GM23338 (cell line): ENCODE measurements around the gene ESPN. TPM values are rescaled to one million over a fixed set of nuclear protein-coding genes. Genes with fewer than 3 reads are reported as not detected.

Experiments used
- ATAC-seq: fragments of 200-7000 bp; cut with Tn5 transposase; 3 replicates; pipeline ENCODE4 v1.9.1; 2020
- DNase-seq: peaks from one replicate; pipeline ENCODE4 v3.0.0-alpha.2; 2015; ENCODE audit warnings: low spot score
- H2AFZ ChIP-seq: fragments of 200-600 bp; sonication (generic); 2 replicates; pipeline ENCODE4 v1.8.0; 2016; ENCODE audit warnings: antibody characterized with exemption, mild to moderate bottlenecking, moderate library complexity
- H3F3A ChIP-seq: fragments of 200-600 bp; sonication (generic); replicated peaks from 2 replicates; pipeline ENCODE4 v1.8.0; 2017; ENCODE audit warnings: antibody characterized with exemption, mixed run types, low read depth
- H3K27ac ChIP-seq: fragments of 200-600 bp; sonication (generic); 2 replicates; pipeline ENCODE4 v1.6.1; 2016; ENCODE audit warnings: low read depth
- H3K27me3 ChIP-seq: fragments of 200-600 bp; sonication (generic); 2 replicates; pipeline ENCODE4 v1.8.0; 2016; ENCODE audit warnings: mild to moderate bottlenecking, mixed run types, moderate library complexity; ENCODE audit not compliant: insufficient read depth
- H3K36me3 ChIP-seq: fragments of 200-600 bp; sonication (generic); 2 replicates; pipeline ENCODE4 v1.8.0; 2016; ENCODE audit warnings: mild to moderate bottlenecking; ENCODE audit not compliant: insufficient read depth
- H3K4me1 ChIP-seq: fragments of 200-600 bp; sonication (generic); 2 replicates; pipeline ENCODE4 v1.8.0; 2016; ENCODE audit warnings: mild to moderate bottlenecking, moderate library complexity; ENCODE audit not compliant: insufficient read depth
- H3K4me2 ChIP-seq: fragments of 200-600 bp; sonication (generic); 2 replicates; pipeline ENCODE4 v1.7.1; 2017; ENCODE audit warnings: mixed run types
- H3K4me3 ChIP-seq: fragments of 200-600 bp; sonication (generic); 2 replicates; pipeline ENCODE4 v1.6.1; 2016; ENCODE audit warnings: mixed run types
- H3K79me2 ChIP-seq: fragments of 200-600 bp; sonication (generic); replicated peaks from 2 replicates; pipeline ENCODE4 v1.8.0; 2017; ENCODE audit warnings: mild to moderate bottlenecking; ENCODE audit not compliant: insufficient read depth
- H3K9me2 ChIP-seq: fragments of 200-600 bp; sonication (generic); 2 replicates; pipeline ENCODE4 v1.8.0; 2017; ENCODE audit not compliant: insufficient read depth
- H4K20me1 ChIP-seq: fragments of 200-600 bp; sonication (generic); replicated peaks from 2 replicates; pipeline ENCODE4 v1.8.0; 2017; ENCODE audit warnings: mild to moderate bottlenecking; ENCODE audit not compliant: insufficient read depth
- H3K27ac Mint-ChIP-seq: 2 replicates; pipeline ENCODE4 v1.8.0; 2020; ENCODE audit warnings: inconsistent platforms, mild to moderate bottlenecking, moderate library complexity, mixed read lengths
- H3K27me3 Mint-ChIP-seq: 3 replicates; pipeline ENCODE4 v1.8.0; 2022; ENCODE audit warnings: low read depth, mild to moderate bottlenecking, moderate library complexity, mixed read lengths, inconsistent platforms; ENCODE audit not compliant: insufficient read depth, poor library complexity
- H3K36me3 Mint-ChIP-seq: 3 replicates; pipeline ENCODE4 v1.8.0; 2021; ENCODE audit warnings: low read depth, mild to moderate bottlenecking, inconsistent platforms, moderate library complexity, mixed read lengths
- H3K4me1 Mint-ChIP-seq: 3 replicates; pipeline ENCODE4 v1.8.0; 2020; ENCODE audit warnings: mild to moderate bottlenecking, inconsistent platforms, mixed read lengths
- H3K4me3 Mint-ChIP-seq: 3 replicates; pipeline ENCODE4 v1.8.0; 2021; ENCODE audit warnings: moderate library complexity, mild to moderate bottlenecking, inconsistent platforms, mixed read lengths
- H3K9me3 Mint-ChIP-seq: 3 replicates; pipeline ENCODE4 v1.8.0; 2020; ENCODE audit warnings: moderate library complexity, mild to moderate bottlenecking, inconsistent platforms, mixed read lengths
- EZH2 ChIP-seq: fragments of 200-600 bp; sonication (generic); IDR thresholded peaks from one replicate; pipeline ENCODE4 v1.8.0; 2017; ENCODE audit warnings: antibody characterized with exemption, mild to moderate bottlenecking, low read depth; ENCODE audit not compliant: unreplicated experiment
- EZH2phosphoT487 ChIP-seq: fragments of 200-600 bp; sonication (generic); IDR thresholded peaks from one replicate; pipeline ENCODE4 v1.8.1; 2018; ENCODE audit warnings: antibody characterized with exemption; ENCODE audit not compliant: unreplicated experiment
- JUNB ChIP-seq: IDR thresholded peaks from one replicate; pipeline ENCODE4 v1.6.1; 2016; ENCODE audit warnings: antibody characterized with exemption; ENCODE audit not compliant: unreplicated experiment
- NANOG ChIP-seq: IDR thresholded peaks from 2 replicates; pipeline ENCODE4 v1.6.1; 2016; ENCODE audit warnings: antibody characterized with exemption, borderline replicate concordance
- POLR2AphosphoS5 ChIP-seq: IDR thresholded peaks from 2 replicates; pipeline ENCODE4 v1.6.1; 2016; ENCODE audit warnings: antibody characterized with exemption, low read depth
- STAT1 ChIP-seq: IDR thresholded peaks from one replicate; pipeline ENCODE4 v1.6.1; 2016; ENCODE audit warnings: antibody characterized with exemption; ENCODE audit not compliant: unreplicated experiment
- ZNF114 ChIP-seq: fragments of 250-450 bp; sonication (Bioruptor Pico); IDR thresholded peaks from 2 replicates; pipeline ENCODE4 v1.5.0; 2020; ENCODE audit warnings: mild to moderate bottlenecking, moderate library complexity
- ZNF331 ChIP-seq: fragments of 250-450 bp; sonication (Bioruptor Pico); IDR thresholded peaks from 2 replicates; pipeline ENCODE4 v1.5.0; 2020; ENCODE audit warnings: low read depth, mild to moderate bottlenecking, moderate library complexity
- polyA plus RNA-seq: library from polyadenylated mRNA; unstranded; fragments of >200 nt; fragmentation: Nextera tagmentation; extraction: Ambion mirVana; gene quantifications from 2 replicates; pipeline ENCODE4 v1.2.1, GENCODE V29; 2016
- total RNA-seq: library from RNA; depleted of rRNA; stranded (reverse); fragments of >200 nt; shearing (Covaris generic); gene quantifications from 2 replicates; pipeline ENCODE4 v1.2.3, GENCODE V29; 2014
- TF ChIP-seq, protein P1 (sequence below): IDR thresholded peaks from one replicate; pipeline ENCODE4 v1.6.1; 2018; ENCODE audit warnings: antibody characterized with exemption; ENCODE audit not compliant: unreplicated experiment
- TF ChIP-seq, protein P2 (sequence below): fragments of 250-450 bp; sonication (Bioruptor Pico); IDR thresholded peaks from 2 replicates; pipeline ENCODE4 v1.5.0; 2020; ENCODE audit warnings: mild to moderate bottlenecking, moderate library complexity

The ESPN gene
- total and polyA plus RNA-seq, 2 experiments from 2014 or later, result 12.2 to 13.6 TPM

- Histone ChIP-seq H3K4me2 (no peak overlapping the region), H3K27ac (no peak overlapping the region), H2AFZ (no peak overlapping the region), H3K27me3 (no peaks in the 10 kb centered on the region), H3K4me3 (no peak overlapping the region), H4K20me1 (no peaks in the 10 kb centered on the region), H3F3A (no peaks in the 10 kb centered on the region), H3K79me2 (no peaks in the 10 kb centered on the region), H3K9me2 (no peaks in the 10 kb centered on the region), H3K36me3 (no peaks in the 10 kb centered on the region), H3K4me1 (no peaks in the 10 kb centered on the region)
- Mint-ChIP-seq H3K27ac (no peak overlapping the region), H3K4me3 (no peak overlapping the region), H3K36me3 (no peaks in the 10 kb centered on the region), H3K9me3 (no peaks in the 10 kb centered on the region), H3K4me1 (0 out of 3 replicates have a peak, but pooled peaks cover 3% of the 10 kb centered on the region), H3K27me3 (peaks cover 4% of the 10 kb centered on the region)
- no peak for DNase-seq
- peak; percentile 11; the same call in 2 of the 3 replicates for ATAC-seq
- TF ChIP-seq NANOG, result no peak
- TF ChIP-seq JUNB, result no peak
- no peak for TF ChIP-seq STAT1
- TF ChIP-seq EZH2phosphoT487, result no peak
- TF ChIP-seq, protein P1, sequence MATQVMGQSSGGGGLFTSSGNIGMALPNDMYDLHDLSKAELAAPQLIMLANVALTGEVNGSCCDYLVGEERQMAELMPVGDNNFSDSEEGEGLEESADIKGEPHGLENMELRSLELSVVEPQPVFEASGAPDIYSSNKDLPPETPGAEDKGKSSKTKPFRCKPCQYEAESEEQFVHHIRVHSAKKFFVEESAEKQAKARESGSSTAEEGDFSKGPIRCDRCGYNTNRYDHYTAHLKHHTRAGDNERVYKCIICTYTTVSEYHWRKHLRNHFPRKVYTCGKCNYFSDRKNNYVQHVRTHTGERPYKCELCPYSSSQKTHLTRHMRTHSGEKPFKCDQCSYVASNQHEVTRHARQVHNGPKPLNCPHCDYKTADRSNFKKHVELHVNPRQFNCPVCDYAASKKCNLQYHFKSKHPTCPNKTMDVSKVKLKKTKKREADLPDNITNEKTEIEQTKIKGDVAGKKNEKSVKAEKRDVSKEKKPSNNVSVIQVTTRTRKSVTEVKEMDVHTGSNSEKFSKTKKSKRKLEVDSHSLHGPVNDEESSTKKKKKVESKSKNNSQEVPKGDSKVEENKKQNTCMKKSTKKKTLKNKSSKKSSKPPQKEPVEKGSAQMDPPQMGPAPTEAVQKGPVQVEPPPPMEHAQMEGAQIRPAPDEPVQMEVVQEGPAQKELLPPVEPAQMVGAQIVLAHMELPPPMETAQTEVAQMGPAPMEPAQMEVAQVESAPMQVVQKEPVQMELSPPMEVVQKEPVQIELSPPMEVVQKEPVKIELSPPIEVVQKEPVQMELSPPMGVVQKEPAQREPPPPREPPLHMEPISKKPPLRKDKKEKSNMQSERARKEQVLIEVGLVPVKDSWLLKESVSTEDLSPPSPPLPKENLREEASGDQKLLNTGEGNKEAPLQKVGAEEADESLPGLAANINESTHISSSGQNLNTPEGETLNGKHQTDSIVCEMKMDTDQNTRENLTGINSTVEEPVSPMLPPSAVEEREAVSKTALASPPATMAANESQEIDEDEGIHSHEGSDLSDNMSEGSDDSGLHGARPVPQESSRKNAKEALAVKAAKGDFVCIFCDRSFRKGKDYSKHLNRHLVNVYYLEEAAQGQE, result no peak
- TF ChIP-seq ZNF331 (CRISPR knock-in tag), result no peak
- no peak for TF ChIP-seq ZNF114
- no peak for TF ChIP-seq EZH2
- TF ChIP-seq POLR2AphosphoS5, result no peak
- TF ChIP-seq, protein P2, sequence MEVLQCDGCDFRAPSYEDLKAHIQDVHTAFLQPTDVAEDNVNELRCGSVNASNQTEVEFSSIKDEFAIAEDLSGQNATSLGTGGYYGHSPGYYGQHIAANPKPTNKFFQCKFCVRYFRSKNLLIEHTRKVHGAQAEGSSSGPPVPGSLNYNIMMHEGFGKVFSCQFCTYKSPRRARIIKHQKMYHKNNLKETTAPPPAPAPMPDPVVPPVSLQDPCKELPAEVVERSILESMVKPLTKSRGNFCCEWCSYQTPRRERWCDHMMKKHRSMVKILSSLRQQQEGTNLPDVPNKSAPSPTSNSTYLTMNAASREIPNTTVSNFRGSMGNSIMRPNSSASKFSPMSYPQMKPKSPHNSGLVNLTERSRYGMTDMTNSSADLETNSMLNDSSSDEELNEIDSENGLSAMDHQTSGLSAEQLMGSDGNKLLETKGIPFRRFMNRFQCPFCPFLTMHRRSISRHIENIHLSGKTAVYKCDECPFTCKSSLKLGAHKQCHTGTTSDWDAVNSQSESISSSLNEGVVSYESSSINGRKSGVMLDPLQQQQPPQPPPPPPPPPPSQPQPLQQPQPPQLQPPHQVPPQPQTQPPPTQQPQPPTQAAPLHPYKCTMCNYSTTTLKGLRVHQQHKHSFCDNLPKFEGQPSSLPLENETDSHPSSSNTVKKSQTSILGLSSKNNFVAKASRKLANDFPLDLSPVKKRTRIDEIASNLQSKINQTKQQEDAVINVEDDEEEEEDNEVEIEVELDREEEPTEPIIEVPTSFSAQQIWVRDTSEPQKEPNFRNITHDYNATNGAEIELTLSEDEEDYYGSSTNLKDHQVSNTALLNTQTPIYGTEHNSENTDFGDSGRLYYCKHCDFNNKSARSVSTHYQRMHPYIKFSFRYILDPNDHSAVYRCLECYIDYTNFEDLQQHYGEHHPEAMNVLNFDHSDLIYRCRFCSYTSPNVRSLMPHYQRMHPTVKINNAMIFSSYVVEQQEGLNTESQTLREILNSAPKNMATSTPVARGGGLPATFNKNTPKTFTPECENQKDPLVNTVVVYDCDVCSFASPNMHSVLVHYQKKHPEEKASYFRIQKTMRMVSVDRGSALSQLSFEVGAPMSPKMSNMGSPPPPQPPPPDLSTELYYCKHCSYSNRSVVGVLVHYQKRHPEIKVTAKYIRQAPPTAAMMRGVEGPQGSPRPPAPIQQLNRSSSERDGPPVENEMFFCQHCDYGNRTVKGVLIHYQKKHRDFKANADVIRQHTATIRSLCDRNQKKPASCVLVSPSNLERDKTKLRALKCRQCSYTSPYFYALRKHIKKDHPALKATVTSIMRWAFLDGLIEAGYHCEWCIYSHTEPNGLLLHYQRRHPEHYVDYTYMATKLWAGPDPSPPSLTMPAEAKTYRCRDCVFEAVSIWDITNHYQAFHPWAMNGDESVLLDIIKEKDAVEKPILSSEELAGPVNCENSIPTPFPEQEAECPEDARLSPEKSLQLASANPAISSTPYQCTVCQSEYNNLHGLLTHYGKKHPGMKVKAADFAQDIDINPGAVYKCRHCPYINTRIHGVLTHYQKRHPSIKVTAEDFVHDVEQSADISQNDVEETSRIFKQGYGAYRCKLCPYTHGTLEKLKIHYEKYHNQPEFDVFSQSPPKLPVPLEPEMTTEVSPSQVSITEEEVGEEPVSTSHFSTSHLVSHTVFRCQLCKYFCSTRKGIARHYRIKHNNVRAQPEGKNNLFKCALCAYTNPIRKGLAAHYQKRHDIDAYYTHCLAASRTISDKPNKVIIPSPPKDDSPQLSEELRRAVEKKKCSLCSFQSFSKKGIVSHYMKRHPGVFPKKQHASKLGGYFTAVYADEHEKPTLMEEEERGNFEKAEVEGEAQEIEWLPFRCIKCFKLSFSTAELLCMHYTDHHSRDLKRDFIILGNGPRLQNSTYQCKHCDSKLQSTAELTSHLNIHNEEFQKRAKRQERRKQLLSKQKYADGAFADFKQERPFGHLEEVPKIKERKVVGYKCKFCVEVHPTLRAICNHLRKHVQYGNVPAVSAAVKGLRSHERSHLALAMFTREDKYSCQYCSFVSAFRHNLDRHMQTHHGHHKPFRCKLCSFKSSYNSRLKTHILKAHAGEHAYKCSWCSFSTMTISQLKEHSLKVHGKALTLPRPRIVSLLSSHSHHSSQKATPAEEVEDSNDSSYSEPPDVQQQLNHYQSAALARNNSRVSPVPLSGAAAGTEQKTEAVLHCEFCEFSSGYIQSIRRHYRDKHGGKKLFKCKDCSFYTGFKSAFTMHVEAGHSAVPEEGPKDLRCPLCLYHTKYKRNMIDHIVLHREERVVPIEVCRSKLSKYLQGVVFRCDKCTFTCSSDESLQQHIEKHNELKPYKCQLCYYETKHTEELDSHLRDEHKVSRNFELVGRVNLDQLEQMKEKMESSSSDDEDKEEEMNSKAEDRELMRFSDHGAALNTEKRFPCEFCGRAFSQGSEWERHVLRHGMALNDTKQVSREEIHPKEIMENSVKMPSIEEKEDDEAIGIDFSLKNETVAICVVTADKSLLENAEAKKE (CRISPR knock-in tag), result no peak
Observed at GRCh38 chr1:6506210-6507036, 81.8 kb downstream of the ESPN start.
